HG03060 (cell line): Measurements from ENCODE around the gene ABHD11.

ENCODE experiments used
- ATAC-seq: cut with Tn5 transposase; IDR thresholded peaks from one replicate; pipeline ENCODE4 v1.9.1; 2021; ENCODE audit warnings: low read depth, moderate number of reproducible peaks; ENCODE audit not compliant: unreplicated experiment

ABHD11 gene

DNA sequence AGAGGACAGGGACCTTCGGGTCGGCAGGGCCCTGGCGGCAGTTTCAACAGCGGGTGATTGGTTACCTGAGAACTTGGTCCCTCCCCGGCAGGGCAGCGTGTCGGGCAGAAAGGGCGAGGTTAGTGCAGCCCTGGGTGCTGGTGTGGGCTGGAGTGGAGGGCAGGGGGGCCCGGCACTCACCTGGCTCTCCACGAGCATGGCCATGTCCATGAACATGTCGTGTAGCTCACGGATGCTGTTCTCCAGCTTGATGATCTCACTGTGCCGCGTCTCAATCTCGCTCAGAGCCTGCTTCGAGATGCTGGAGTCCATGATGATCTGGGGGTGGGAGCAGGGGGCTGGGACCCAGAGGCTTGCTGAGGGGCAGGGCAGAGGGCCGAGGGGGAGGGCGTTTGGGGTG lies 35.9 kb downstream of the ABHD11 start:
- ATAC-seq, result no peak

DNA sequence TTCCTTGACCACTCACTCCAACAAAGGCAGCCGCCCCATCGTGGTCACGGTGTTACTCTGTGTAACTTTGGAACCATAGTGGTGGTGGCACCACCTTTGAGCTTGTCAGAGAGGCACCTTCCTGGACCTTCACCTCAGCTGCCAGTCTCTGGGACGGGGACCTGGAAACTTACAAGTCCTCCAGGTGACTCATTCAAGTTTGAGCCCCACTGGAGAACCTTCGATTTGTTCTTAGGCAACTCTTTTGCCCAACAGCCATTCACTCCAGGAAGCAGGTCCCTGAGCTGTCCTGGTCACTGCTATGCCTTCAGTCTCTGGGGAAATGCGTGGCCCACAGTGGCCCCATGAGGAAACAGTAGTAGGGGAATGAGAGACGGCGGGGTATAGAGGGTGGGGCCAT lies 36.4 kb downstream of the ABHD11 start:
- no peak for ATAC-seq

DNA sequence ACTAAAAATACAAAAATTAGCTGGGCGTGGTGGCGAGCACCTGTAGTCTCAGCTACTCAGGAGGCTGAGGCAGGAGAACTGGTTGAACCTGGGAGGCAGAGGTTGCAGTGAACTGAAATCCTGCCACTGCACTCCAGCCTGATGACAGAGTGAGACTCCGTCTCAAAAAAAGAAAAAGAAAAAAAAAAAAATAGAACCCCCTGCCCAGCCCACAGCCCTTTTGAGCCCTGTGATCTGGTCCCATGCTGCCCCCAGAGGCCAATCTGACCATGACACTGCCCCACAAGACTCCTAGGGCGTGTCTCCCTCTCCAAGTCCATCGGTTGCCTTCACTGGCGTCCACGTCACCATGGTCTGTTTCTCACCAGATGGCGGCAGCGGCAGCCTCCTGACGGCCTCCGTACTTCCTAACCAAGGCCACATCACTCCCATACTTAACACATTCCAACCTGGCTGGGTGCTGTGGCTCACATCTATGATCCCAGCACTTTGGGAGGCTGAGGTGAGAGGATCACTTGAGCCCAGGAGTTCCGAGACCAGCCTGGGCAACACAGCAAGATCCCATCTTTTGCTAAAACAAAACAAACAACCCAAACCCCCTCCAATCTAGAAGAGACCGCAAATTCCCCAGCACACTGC lies 37.1 kb downstream of the ABHD11 start:
- no peak for ATAC-seq

DNA sequence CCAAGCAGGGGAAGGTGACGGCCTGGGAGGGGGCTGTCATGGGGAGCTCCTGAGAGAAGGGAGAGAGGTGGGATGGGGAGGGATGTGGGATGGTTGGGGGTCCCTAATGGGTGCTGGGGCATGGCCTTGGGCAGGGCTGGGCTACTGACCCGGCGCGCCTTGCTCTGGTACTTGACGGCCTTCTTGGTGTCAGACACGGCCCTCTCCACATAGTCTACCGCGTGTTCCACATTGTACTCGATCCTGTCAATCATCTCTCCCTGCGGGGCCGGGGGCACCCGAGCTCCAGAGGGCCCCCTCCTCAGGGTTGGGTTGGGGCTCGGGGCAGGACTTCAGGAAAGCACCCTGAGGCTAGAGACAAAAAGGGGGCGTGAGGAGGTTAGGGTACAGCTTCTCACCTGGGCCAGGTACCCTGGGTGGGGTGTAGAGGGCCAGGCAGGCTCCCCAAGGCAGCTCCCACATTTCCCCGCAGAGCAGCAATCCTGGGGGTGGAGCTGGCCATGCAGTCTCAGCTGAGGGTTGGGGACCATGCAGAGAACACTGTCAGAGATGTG lies 37.9 kb downstream of the ABHD11 start:
- no peak for ATAC-seq

DNA sequence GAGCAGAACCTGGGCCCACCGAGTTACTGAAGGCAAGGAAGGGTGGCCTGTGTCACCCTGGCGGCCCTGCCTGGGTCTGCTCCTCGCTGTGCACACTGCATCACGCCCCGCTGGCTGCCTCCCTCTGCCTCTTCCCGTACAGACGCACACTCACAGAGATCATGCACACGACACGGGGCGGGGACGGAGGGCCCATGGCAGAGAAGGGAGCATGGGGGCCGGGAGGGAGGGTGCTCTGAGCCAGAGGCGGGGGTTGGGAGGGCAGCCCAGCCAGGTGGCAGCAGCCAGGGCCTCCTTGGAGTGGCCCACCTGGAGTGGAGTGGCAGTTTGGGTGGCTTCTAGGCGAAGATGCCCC lies 38.6 kb downstream of the ABHD11 start:
- no peak for ATAC-seq

DNA sequence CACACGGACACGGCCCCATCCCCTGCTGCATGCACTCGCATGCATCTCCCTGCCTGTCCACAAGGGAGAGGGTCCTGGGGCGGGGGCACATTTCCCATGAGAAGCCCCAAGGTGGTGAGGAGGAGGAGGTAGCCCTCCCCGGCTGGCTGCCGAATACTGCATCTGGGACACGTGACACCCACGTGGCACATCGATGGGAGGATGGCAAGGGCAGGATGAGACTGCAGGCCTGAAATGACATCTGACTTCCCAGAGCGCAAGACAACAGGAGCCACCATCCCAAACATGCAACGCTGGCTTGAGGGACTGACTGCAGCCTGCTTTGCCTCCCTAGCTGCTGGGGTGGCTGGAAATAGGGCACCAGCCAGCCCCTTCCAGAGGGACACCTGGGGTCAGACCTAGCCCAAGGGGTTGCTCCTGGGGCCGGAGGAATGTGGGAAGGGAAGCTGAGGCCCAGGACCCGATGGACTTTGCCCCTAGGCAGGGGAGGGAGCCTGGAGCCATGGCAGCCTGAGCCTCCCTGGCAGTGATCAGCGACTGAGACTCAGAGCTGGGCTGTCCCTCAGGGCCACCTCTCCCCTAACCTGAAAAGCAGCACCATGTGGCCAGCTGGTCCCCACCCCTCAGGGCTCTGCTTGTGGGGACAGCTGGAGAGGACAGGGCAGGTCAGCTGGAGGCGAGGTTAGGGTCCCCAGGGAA lies 39.1 kb downstream of the ABHD11 start:
- no peak for ATAC-seq

DNA sequence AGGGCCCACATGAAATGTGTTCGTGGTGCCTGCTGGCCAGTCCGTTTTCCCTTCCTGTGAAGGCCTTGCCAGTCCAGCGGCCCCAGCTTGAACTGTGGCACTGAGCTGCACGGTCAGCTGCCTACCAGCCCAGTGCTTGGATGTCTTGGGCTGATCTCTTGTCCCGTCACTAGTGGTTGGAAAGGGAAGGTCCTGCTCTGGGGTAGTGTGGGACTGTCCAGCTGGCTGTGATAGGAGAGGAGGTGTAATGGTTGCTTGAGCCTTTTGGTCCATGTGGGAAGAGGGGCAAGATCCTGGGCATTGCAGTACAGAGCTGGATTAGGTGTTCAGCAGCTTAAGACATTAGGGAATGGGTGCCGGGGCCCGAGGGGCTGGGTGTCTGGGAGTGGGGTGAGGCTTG lies 40.2 kb downstream of the ABHD11 start:
- no peak for ATAC-seq

DNA sequence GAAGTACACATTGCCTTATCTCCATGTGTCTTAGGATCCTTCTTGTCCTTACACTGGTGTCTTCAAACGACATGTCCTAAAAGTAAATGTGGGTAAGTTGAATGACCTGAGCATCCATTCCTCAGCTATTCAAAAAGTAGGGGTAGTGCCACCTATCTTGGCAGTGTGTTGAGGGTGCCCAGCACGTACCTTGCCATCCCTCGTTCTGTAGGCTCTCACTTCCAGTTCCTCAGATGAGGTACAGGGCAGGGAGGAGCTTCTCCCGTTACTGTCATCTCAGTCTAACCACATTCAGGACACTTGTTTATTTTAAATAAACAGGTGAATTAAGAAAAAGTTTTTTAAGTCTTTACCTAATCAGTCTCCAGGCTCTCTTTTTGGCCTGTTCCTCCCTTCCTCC lies 42.2 kb downstream of the ABHD11 start:
- ATAC-seq, result no peak

DNA sequence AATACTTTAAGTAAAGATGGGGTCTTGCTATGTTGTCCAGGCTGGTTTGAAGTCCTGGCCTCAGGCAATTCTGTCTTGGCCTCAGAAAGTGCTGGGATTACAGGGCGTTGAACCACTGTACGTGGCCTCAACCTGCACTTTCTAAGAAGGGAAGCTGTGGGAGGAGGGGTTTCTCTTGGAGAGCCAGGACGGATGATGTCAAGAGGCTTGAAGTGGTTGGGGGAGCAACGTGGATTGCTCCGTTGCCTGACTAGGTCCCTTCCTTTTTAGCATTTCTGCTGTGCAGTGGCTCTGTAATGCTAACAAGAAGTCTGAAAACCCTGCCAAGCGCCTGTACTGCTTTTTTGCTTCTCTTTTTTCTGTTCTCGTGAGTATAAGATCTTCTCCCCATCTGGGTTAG lies 48.0 kb downstream of the ABHD11 start:
- ATAC-seq, result no peak

DNA sequence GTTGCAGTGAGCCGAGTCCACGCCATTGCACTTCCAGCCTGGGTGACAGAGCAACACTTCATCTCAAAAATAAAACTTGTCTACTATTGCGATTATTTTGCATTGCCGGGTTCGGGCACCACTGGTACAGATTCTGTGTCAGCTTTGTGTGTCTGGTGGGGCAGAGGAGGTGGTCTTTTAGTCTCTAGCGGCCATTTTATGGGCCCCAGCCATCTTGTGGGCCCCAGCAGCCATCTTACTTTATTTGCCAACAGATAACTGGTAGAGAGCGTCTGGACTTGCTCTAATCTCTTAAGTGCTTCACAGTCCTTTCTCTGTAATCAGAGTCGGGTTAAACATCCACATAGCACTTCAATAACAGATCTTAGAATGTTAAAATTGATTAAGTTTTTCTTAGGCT lies 50.3 kb downstream of the ABHD11 start:
- ATAC-seq, result no peak
